CD4-positive, alpha-beta memory T cell (primary cell): Measurements from ENCODE around the gene ATP10B. TPM values are rescaled to one million over a fixed set of nuclear protein-coding genes. Genes with fewer than 3 reads are reported as not detected.

ENCODE experiments used
- CTCF ChIA-PET: fragments of 350-600 bp; sonication (Branson Sonifier 250); formaldehyde crosslinking; loops from one replicate; lab custom pipeline; 2021; ENCODE audit warnings: inconsistent platforms; ENCODE audit not compliant: partially characterized antibody; lab: Charles Lee
- POLR2A ChIA-PET: fragments of 350-600 bp; sonication (Branson Sonifier 250); formaldehyde crosslinking; loops from one replicate; lab custom pipeline; 2021; ENCODE audit not compliant: partially characterized antibody; lab: Charles Lee
- DNase-seq, 5 donors: peaks; one replicate each; pipeline versions ENCODE4 v3.0.0 to v3.0.0-alpha.2; 2020 to 2022; ENCODE audit warnings: mixed read lengths in 1 of 5
- H3K27ac ChIP-seq: one replicate; pipeline ENCODE4 v1.7.0; 2013; ENCODE audit warnings: low read depth, low read length
- H3K27me3 ChIP-seq: 2 replicates; pipeline ENCODE4 v1.7.0; 2013; ENCODE audit warnings: mild to moderate bottlenecking, low read length, moderate library complexity; ENCODE audit not compliant: insufficient read depth
- H3K36me3 ChIP-seq: 2 replicates; pipeline ENCODE4 v1.7.0; 2013; ENCODE audit warnings: mild to moderate bottlenecking, low read length, moderate library complexity; ENCODE audit not compliant: insufficient read depth
- H3K4me1 ChIP-seq: 2 replicates; pipeline ENCODE4 v1.7.0; 2013; ENCODE audit warnings: mild to moderate bottlenecking, low read length, moderate library complexity; ENCODE audit not compliant: insufficient read depth
- H3K4me3 ChIP-seq, 2 donors: one replicate each; pipeline ENCODE4 v1.7.0; 2013; ENCODE audit warnings: low read length in 2 of 2, mild to moderate bottlenecking in 1 of 2
- H3K9me3 ChIP-seq, 2 donors: one replicate each; pipeline ENCODE4 v1.7.0; 2013; ENCODE audit warnings: low read length in 2 of 2, control low read depth in 1 of 2; ENCODE audit not compliant: control insufficient read depth in 1 of 2
- H3K27ac Mint-ChIP-seq, 7 donors: one replicate each; pipeline ENCODE4 v1.8.0; 2020 to 2021; ENCODE audit warnings: mixed read lengths in 7 of 7, mild to moderate bottlenecking in 6 of 7, inconsistent platforms in 3 of 7, moderate library complexity in 3 of 7
- H3K27me3 Mint-ChIP-seq, 2 donors: one replicate each; pipeline ENCODE4 v1.8.0; 2020 to 2021; ENCODE audit warnings: mixed read lengths in 2 of 2
- H3K36me3 Mint-ChIP-seq, 2 donors: one replicate each; pipeline ENCODE4 v1.8.0; 2020 to 2021; ENCODE audit warnings: mixed read lengths in 2 of 2, inconsistent platforms in 1 of 2, mild to moderate bottlenecking in 1 of 2
- H3K4me1 Mint-ChIP-seq, 4 donors: one replicate each; pipeline ENCODE4 v1.8.0; 2020 to 2021; ENCODE audit warnings: mixed read lengths in 4 of 4, mild to moderate bottlenecking in 1 of 4
- H3K4me3 Mint-ChIP-seq, 8 donors: one replicate each; pipeline ENCODE4 v1.8.0; 2020 to 2021; ENCODE audit warnings: mixed read lengths in 8 of 8, mild to moderate bottlenecking in 7 of 8, moderate library complexity in 6 of 8, inconsistent platforms in 3 of 8
- H3K9me3 Mint-ChIP-seq, 8 donors: one replicate each; pipeline ENCODE4 v1.8.0; 2020 to 2021; ENCODE audit warnings: mixed read lengths in 8 of 8, mild to moderate bottlenecking in 5 of 8, inconsistent platforms in 3 of 8, moderate library complexity in 1 of 8
- intact Hi-C: fragments of 100-400 bp; cut with micrococcal nuclease; formaldehyde crosslinking; loops from one replicate; pipeline ENCODE4 v1.15.1; 2023
- polyA plus RNA-seq, 2 donors: library from polyadenylated mRNA; unstranded; fragments of 300-500 nt; fragmentation: Illumina TruSeq; gene quantifications; one replicate each; pipeline ENCODE4 v1.2.3, GENCODE V29; 2021
- total RNA-seq, 2 experiments: library from RNA; stranded (reverse); gene quantifications; one replicate each; pipeline ENCODE4 v1.2.3, GENCODE V29; 2021

Gene ATP10B
- total and polyA plus RNA-seq, 4 experiments from 2014 or later = not detected

- POLR2A ChIA-PET = no interaction called here
- Mint-ChIP-seq H3K27me3 (no peaks in the 10 kb centered on the region), H3K27ac (no peak overlapping the region), H3K9me3 (no peaks in the 10 kb centered on the region), H3K4me3 (no peak overlapping the region), H3K4me1 (no peaks in the 10 kb centered on the region), H3K36me3 (no peaks in the 10 kb centered on the region)
- DNase-seq = no peak
- intact Hi-C loops = no loop called here
- no peaks in the 10 kb centered on the region for H3K4me1 ChIP-seq
- H3K4me3 ChIP-seq = no peak overlapping the region
- H3K9me3 ChIP-seq = no peaks in the 10 kb centered on the region
- H3K27ac ChIP-seq = no peak overlapping the region
- CTCF ChIA-PET = interaction anchor here (1.1 to 2.5 kb wide), 3 partner anchors 16 to 78 kb away, joined by 3 to 12 read pairs (median 3); no protein-coding TSS in a partner anchor
- H3K36me3 ChIP-seq = no peaks in the 10 kb centered on the region
- no peaks in the 10 kb centered on the region for H3K27me3 ChIP-seq
Observed at GRCh38 chr5:160516696-160517530, 335.1 kb downstream of the ATP10B start.

GRCh38 chr5:160514866-160515265 lies 337.1 kb downstream of the ATP10B start:
- H3K4me1 ChIP-seq = no peaks in the 10 kb centered on the region
- H3K27me3 Mint-ChIP-seq = no peaks in the 10 kb centered on the region
- CTCF ChIA-PET = interaction anchor here (2.5 kb wide), 1 partner anchor 76 kb away, joined by 12 read pairs; no protein-coding TSS in a partner anchor

GRCh38 chr5:160514191-160514590 lies 337.8 kb downstream of the ATP10B start:
- Histone ChIP-seq H3K27me3 (no peaks in the 10 kb centered on the region), H3K27ac (no peak overlapping the region), H3K9me3 (no peaks in the 10 kb centered on the region), H3K4me3 (no peak overlapping the region), H3K4me1 (no peaks in the 10 kb centered on the region), H3K36me3 (no peaks in the 10 kb centered on the region)
- H3K9me3 Mint-ChIP-seq = no peaks in the 10 kb centered on the region
- no peak overlapping the region for H3K27ac Mint-ChIP-seq
- CTCF ChIA-PET = no interaction called here
- DNase-seq = no peak
- POLR2A ChIA-PET = no interaction called here
- intact Hi-C loops = no loop called here
- H3K27me3 Mint-ChIP-seq = no peaks in the 10 kb centered on the region
- H3K4me3 Mint-ChIP-seq = no peak overlapping the region
- H3K36me3 Mint-ChIP-seq = no peaks in the 10 kb centered on the region
- H3K4me1 Mint-ChIP-seq = peaks cover 0 to 2% (median under 1%) of the 10 kb centered on the region in 4 donors

More at GRCh38 chr5:160514866-160515265, 337.1 kb downstream of the ATP10B start:
- Mint-ChIP-seq H3K36me3 (no peaks in the 10 kb centered on the region), H3K9me3 (no peaks in the 10 kb centered on the region), H3K27ac (peak overlapping the region in 1 of 7 donors; percentile 33), H3K4me1 (no peaks in the 10 kb centered on the region), H3K4me3 (no peak overlapping the region)
- no peaks in the 10 kb centered on the region for H3K9me3 ChIP-seq
- H3K4me3 ChIP-seq = no peak overlapping the region
- no peak for DNase-seq
- H3K27me3 ChIP-seq = no peaks in the 10 kb centered on the region
- no peak overlapping the region for H3K27ac ChIP-seq
- no peaks in the 10 kb centered on the region for H3K36me3 ChIP-seq
- intact Hi-C loops = no loop called here
- POLR2A ChIA-PET = no interaction called here

GRCh38 chr5:160513485-160513884 lies 338.5 kb downstream of the ATP10B start:
- H3K27me3 ChIP-seq = no peaks in the 10 kb centered on the region
- Mint-ChIP-seq H3K27ac (no peak overlapping the region), H3K4me1 (peaks cover 5 to 9% (median 6%) of the 10 kb centered on the region in 4 donors), H3K4me3 (no peak overlapping the region), H3K27me3 (no peaks in the 10 kb centered on the region), H3K9me3 (no peaks in the 10 kb centered on the region), H3K36me3 (no peaks in the 10 kb centered on the region)
- H3K9me3 ChIP-seq = no peaks in the 10 kb centered on the region
- no peak overlapping the region for H3K4me3 ChIP-seq
- peaks cover 7% of the 10 kb centered on the region for H3K4me1 ChIP-seq
- no peak overlapping the region for H3K27ac ChIP-seq
- ChIA-PET CTCF (interaction anchor here (9.1 kb wide), 1 partner anchor 73 kb away, joined by 192 read pairs; no protein-coding TSS in a partner anchor), POLR2A (no interaction called here)
- no peaks in the 10 kb centered on the region for H3K36me3 ChIP-seq
- no peak for DNase-seq
- intact Hi-C loops = no loop called here
